Trophoblast cell (in vitro differentiated cells and primary cell): ENCODE results near the gene SCAANT1.

ENCODE experiments used
- DNase-seq, 2 donors: peaks; one replicate each; pipeline ENCODE4 v3.0.0-alpha.2; 2016
- H2AFZ ChIP-seq: 2 replicates; pipeline ENCODE4 v1.6.1; 2013; ENCODE audit warnings: low read length, moderate library complexity, mild to moderate bottlenecking; ENCODE audit not compliant: insufficient read depth, poor library complexity
- H2AK5ac ChIP-seq: 2 replicates; pipeline ENCODE4 v1.6.1; 2013; ENCODE audit warnings: mild to moderate bottlenecking, low read length
- H2BK120ac ChIP-seq: 2 replicates; pipeline ENCODE4 v1.6.1; 2013; ENCODE audit warnings: low read length, mild to moderate bottlenecking, moderate library complexity; ENCODE audit not compliant: insufficient read depth, poor library complexity
- H2BK12ac ChIP-seq: 2 replicates; pipeline ENCODE4 v1.6.1; 2013; ENCODE audit warnings: mild to moderate bottlenecking, low read length, moderate library complexity
- H2BK5ac ChIP-seq: 2 replicates; pipeline ENCODE4 v1.6.1; 2013; ENCODE audit warnings: low read length, low read depth, moderate library complexity, mild to moderate bottlenecking; ENCODE audit not compliant: poor library complexity
- H3K14ac ChIP-seq: 2 replicates; pipeline ENCODE4 v1.6.1; 2013; ENCODE audit warnings: mild to moderate bottlenecking, low read length
- H3K18ac ChIP-seq: 2 replicates; pipeline ENCODE4 v1.6.1; 2013; ENCODE audit warnings: mild to moderate bottlenecking, low read length
- H3K23ac ChIP-seq: 2 replicates; pipeline ENCODE4 v1.6.1; 2013; ENCODE audit warnings: low read length
- H3K27ac ChIP-seq: 2 replicates; pipeline ENCODE4 v1.5.1; 2013; ENCODE audit warnings: low read depth, mild to moderate bottlenecking, inconsistent platforms, low read length, moderate library complexity
- H3K27me3 ChIP-seq: 2 replicates; pipeline ENCODE4 v1.6.1; 2013; ENCODE audit warnings: inconsistent platforms, mild to moderate bottlenecking, low read length, moderate library complexity; ENCODE audit not compliant: insufficient read depth
- H3K36me3 ChIP-seq, 2 experiments: 1 replicate in 1 of 2; 2 replicates in 1 of 2; pipeline ENCODE4 v1.6.1; 2013; ENCODE audit warnings: low read length in 2 of 2, mild to moderate bottlenecking in 2 of 2, moderate library complexity in 1 of 2; ENCODE audit not compliant: insufficient read depth in 2 of 2, control insufficient read depth in 1 of 2
- H3K4ac ChIP-seq: 2 replicates; pipeline ENCODE4 v1.6.1; 2013; ENCODE audit warnings: low read depth, mild to moderate bottlenecking, low read length, moderate library complexity
- H3K4me1 ChIP-seq, 2 experiments: 1 replicate in 1 of 2; 2 replicates in 1 of 2; pipeline ENCODE4 v1.6.1; 2013; ENCODE audit warnings: low read length in 2 of 2, mild to moderate bottlenecking in 2 of 2, moderate library complexity in 1 of 2; ENCODE audit not compliant: insufficient read depth in 2 of 2, control insufficient read depth in 1 of 2
- H3K4me2 ChIP-seq: 2 replicates; pipeline ENCODE4 v1.6.1; 2013; ENCODE audit warnings: inconsistent platforms, mild to moderate bottlenecking, low read length, moderate library complexity
- H3K4me3 ChIP-seq: 2 replicates; pipeline ENCODE4 v1.5.1; 2013; ENCODE audit warnings: mild to moderate bottlenecking, low read depth, low read length, inconsistent platforms
- H3K79me1 ChIP-seq: one replicate; pipeline ENCODE4 v1.6.1; 2013; ENCODE audit warnings: low read length
- H3K79me2 ChIP-seq: 2 replicates; pipeline ENCODE4 v1.6.1; 2013; ENCODE audit warnings: low read length, mild to moderate bottlenecking; ENCODE audit not compliant: control insufficient read depth, insufficient read depth, poor library complexity
- H3K9ac ChIP-seq: 2 replicates; pipeline ENCODE4 v1.6.1; 2013; ENCODE audit warnings: mild to moderate bottlenecking, low read length
- H3K9me3 ChIP-seq: 2 replicates; pipeline ENCODE4 v1.6.1; 2013; ENCODE audit warnings: low read depth, mild to moderate bottlenecking, control low read depth, inconsistent platforms, low read length; ENCODE audit not compliant: insufficient read depth
- H4K12ac ChIP-seq: 2 replicates; pipeline ENCODE4 v1.6.1; 2013; ENCODE audit warnings: low read depth, mild to moderate bottlenecking, low read length, moderate library complexity
- H4K8ac ChIP-seq: 2 replicates; pipeline ENCODE4 v1.6.1; 2013; ENCODE audit warnings: low read depth, mild to moderate bottlenecking, low read length, moderate library complexity
- H4K91ac ChIP-seq: one replicate; pipeline ENCODE4 v1.6.1; 2013; ENCODE audit warnings: low read depth, mild to moderate bottlenecking, low read length, moderate library complexity
- WGBS: extraction: QIAGEN DNeasy Blood & Tissue Kit; methylation state at CpG from one replicate; pipeline ENCODE4 v1.1.7; 2013; ENCODE audit warnings: missing lambda C conversion rate; ENCODE audit not compliant: insufficient read length, insufficient coverage; ENCODE audit errors: extremely low coverage; 5-methylcytosine and 5-hydroxymethylcytosine counted together

SCAANT1 gene

GRCh38 chr3:63886858-63887257 is 25.3 kb downstream of the SCAANT1 start:
- H3K4me1 ChIP-seq = no peaks in the 10 kb centered on the region
- no peak overlapping the region for H3K23ac ChIP-seq
- no peak overlapping the region for H2BK12ac ChIP-seq
- no peak overlapping the region for H3K4me3 ChIP-seq
- H3K4me2 ChIP-seq = no peak overlapping the region
- H3K9me3 ChIP-seq = no peaks in the 10 kb centered on the region
- no peak overlapping the region for H3K9ac ChIP-seq
- H2AFZ ChIP-seq = no peak overlapping the region
- no peak overlapping the region for H2BK5ac ChIP-seq
- H3K4ac ChIP-seq = no peak overlapping the region
- H4K8ac ChIP-seq = no peak overlapping the region
- no peak overlapping the region for H4K12ac ChIP-seq
- no peak overlapping the region for H2BK120ac ChIP-seq
- H4K91ac ChIP-seq = no peak overlapping the region
- no peak overlapping the region for H3K14ac ChIP-seq
- DNase-seq = no peak
- peaks cover 0 to 9% of the 10 kb centered on the region in 2 experiments for H3K36me3 ChIP-seq
- no CpG with 5 or more reads among the region's 3 CpGs for WGBS
- H3K79me2 ChIP-seq = no peaks in the 10 kb centered on the region
- no peaks in the 10 kb centered on the region for H3K27me3 ChIP-seq
- H3K79me1 ChIP-seq = no peaks in the 10 kb centered on the region
- no peak overlapping the region for H3K18ac ChIP-seq
- H3K27ac ChIP-seq = no peak overlapping the region
- H2AK5ac ChIP-seq = no peak overlapping the region

- H2BK5ac ChIP-seq = no peak overlapping the region
- no peak overlapping the region for H4K12ac ChIP-seq
- H3K79me1 ChIP-seq = no peaks in the 10 kb centered on the region
- no peak overlapping the region for H2BK120ac ChIP-seq
- no peak overlapping the region for H3K27ac ChIP-seq
- no peaks in the 10 kb centered on the region for H3K9me3 ChIP-seq
- no peak overlapping the region for H3K23ac ChIP-seq
- H2AK5ac ChIP-seq = no peak overlapping the region
- no peak overlapping the region for H4K91ac ChIP-seq
- H3K4me3 ChIP-seq = no peak overlapping the region
- no peak overlapping the region for H3K18ac ChIP-seq
- H2BK12ac ChIP-seq = no peak overlapping the region
- H3K36me3 ChIP-seq = peaks cover 0 to under 1% of the 10 kb centered on the region in 2 experiments
- no peak overlapping the region for H3K4me2 ChIP-seq
- no CpG with 5 or more reads among the region's 5 CpGs for WGBS
- no peak overlapping the region for H4K8ac ChIP-seq
- H3K14ac ChIP-seq = no peak overlapping the region
- H3K4me1 ChIP-seq = no peaks in the 10 kb centered on the region
- H3K27me3 ChIP-seq = no peaks in the 10 kb centered on the region
- no peaks in the 10 kb centered on the region for H3K79me2 ChIP-seq
- H3K4ac ChIP-seq = no peak overlapping the region
- H2AFZ ChIP-seq = no peak overlapping the region
- no peak overlapping the region for H3K9ac ChIP-seq
- DNase-seq = no peak
These were observed 31.5 kb downstream of the SCAANT1 start for GRCh38 chr3:63880653-63881052.

- H3K36me3 ChIP-seq = no peaks in the 10 kb centered on the region
- DNase-seq = no peak
- H3K18ac ChIP-seq = no peak overlapping the region
- no peak overlapping the region for H3K4me2 ChIP-seq
- no peaks in the 10 kb centered on the region for H3K4me1 ChIP-seq
- no CpG with 5 or more reads among the region's 2 CpGs for WGBS
- H3K4ac ChIP-seq = no peak overlapping the region
- no peak overlapping the region for H2BK120ac ChIP-seq
- no peak overlapping the region for H3K23ac ChIP-seq
- H4K91ac ChIP-seq = no peak overlapping the region
- H3K27me3 ChIP-seq = no peaks in the 10 kb centered on the region
- no peak overlapping the region for H3K9ac ChIP-seq
- no peak overlapping the region for H3K14ac ChIP-seq
- no peak overlapping the region for H2AFZ ChIP-seq
- no peaks in the 10 kb centered on the region for H3K79me1 ChIP-seq
- H2AK5ac ChIP-seq = no peak overlapping the region
- no peak overlapping the region for H2BK12ac ChIP-seq
- H4K12ac ChIP-seq = no peak overlapping the region
- H3K79me2 ChIP-seq = peaks cover 3% of the 10 kb centered on the region
- no peak overlapping the region for H3K27ac ChIP-seq
- H4K8ac ChIP-seq = no peak overlapping the region
- no peak overlapping the region for H3K4me3 ChIP-seq
- no peak overlapping the region for H2BK5ac ChIP-seq
- no peaks in the 10 kb centered on the region for H3K9me3 ChIP-seq
These were observed 33.7 kb downstream of the SCAANT1 start for GRCh38 chr3:63878394-63879060.

GRCh38 chr3:63877737-63878393 is 34.3 kb downstream of the SCAANT1 start:
- Histone ChIP-seq H4K8ac (no peak overlapping the region), H3K79me2 (peaks cover 4% of the 10 kb centered on the region), H4K12ac (no peak overlapping the region), H2BK12ac (no peak overlapping the region), H3K4ac (no peak overlapping the region), H3K9me3 (no peaks in the 10 kb centered on the region), H3K27ac (no peak overlapping the region), H3K9ac (no peak overlapping the region), H3K4me2 (no peak overlapping the region), H3K14ac (no peak overlapping the region), H2AFZ (no peak overlapping the region), H3K4me3 (no peak overlapping the region), H3K27me3 (no peaks in the 10 kb centered on the region), H3K23ac (no peak overlapping the region), H3K79me1 (no peaks in the 10 kb centered on the region), H4K91ac (no peak overlapping the region), H2AK5ac (no peak overlapping the region), H3K18ac (no peak overlapping the region), H3K36me3 (no peaks in the 10 kb centered on the region), H3K4me1 (no peaks in the 10 kb centered on the region), H2BK5ac (no peak overlapping the region), H2BK120ac (no peak overlapping the region)
- no CpG with 5 or more reads among the region's 3 CpGs for WGBS
- no peak for DNase-seq
